Activated T-helper 1 cell treated with anti-CD3 and anti-CD28 coated beads, Interleukin-12 subunit alpha, Interleukin-12 subunit beta, Interleukin-2, Interleukin-4 antibody, amounts not matched to agents 30 ng/mL and 10 ng/mL and 1 ng/mL, durations not matched to agents 14 hours and 24 hours and 36 hours (primary cell): Measurements from ENCODE around the gene BRF1. TPM values are rescaled to one million over a fixed set of nuclear protein-coding genes. Genes with fewer than 3 reads are reported as not detected.
"Not testable (repeated sequence)": the region's sequence is repeated elsewhere in the genome, so short reads cannot be mapped to it uniquely, and the experiment has no call there.

Experiments
- DNase-seq: peaks from one replicate; pipeline ENCODE4 v3.0.0; 2021; ENCODE audit warnings: low spot score
- H3K27ac Mint-ChIP-seq: one replicate; pipeline ENCODE4 v1.8.0; 2021; ENCODE audit warnings: mild to moderate bottlenecking, mixed read lengths
- H3K27me3 Mint-ChIP-seq: one replicate; pipeline ENCODE4 v1.8.0; 2022; ENCODE audit warnings: mild to moderate bottlenecking, moderate library complexity, mixed read lengths; ENCODE audit not compliant: insufficient read depth
- H3K36me3 Mint-ChIP-seq: one replicate; pipeline ENCODE4 v1.8.0; 2021; ENCODE audit warnings: low read depth, mixed read lengths
- H3K4me1 Mint-ChIP-seq: one replicate; pipeline ENCODE4 v1.8.0; 2021; ENCODE audit warnings: low read depth, mixed read lengths
- H3K4me3 Mint-ChIP-seq: one replicate; pipeline ENCODE4 v1.8.0; 2021; ENCODE audit warnings: mild to moderate bottlenecking, moderate library complexity, mixed read lengths
- H3K9me3 Mint-ChIP-seq: one replicate; pipeline ENCODE4 v1.8.0; 2021; ENCODE audit warnings: mixed read lengths
- intact Hi-C: fragments of 100-400 bp; cut with micrococcal nuclease; formaldehyde crosslinking; loops from one replicate; pipeline ENCODE4 v1.15.1; 2024
- total RNA-seq: library from RNA; stranded (reverse); gene quantifications from 2 replicates; pipeline ENCODE4 v1.2.3, GENCODE V29; 2022

The BRF1 gene
- total RNA-seq, 1 donor from 2014 or later: 46.9 TPM

DNA sequence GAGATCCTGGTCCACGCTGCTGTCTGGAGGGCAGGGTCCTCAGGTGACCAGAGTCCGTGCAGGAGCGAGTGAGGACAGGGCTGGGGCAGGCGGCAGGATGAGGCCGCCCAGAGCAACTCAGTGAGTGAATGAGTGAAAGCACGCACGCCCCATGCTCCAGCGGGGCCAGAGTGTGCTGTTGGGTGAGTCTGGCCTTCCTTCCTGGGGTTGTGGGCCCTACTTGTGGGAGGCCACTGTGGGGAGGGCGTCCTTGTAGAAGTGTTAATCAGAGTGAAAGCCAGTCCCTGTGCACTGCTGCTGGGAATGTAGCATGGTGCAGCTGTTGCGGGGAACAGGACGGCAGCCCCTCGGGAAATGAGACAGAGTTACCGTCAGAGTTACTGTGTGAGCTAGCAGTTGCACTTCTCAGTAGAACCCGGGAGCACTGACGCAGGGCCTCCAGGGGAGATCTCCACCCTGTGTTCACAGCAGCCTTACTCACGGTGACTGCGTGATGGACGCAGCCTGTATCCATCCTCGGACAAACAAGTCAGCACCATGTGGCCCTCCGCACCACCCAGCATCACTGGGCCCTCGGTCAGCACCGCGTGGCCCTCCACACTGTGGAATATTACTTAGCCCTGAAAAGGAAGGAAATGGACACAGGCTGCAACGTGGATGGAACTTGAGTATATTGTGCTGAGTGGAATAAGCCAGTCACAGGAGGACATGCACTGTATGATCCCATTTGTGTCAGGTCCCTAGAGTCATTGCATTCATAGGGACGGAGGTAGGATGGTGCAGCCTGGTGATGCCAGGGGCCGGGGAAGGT lies 35.9 kb upstream of the BRF1 start:
- Mint-ChIP-seq H3K9me3 (no peaks in the 10 kb centered on the region), H3K27ac (no peak overlapping the region), H3K36me3 (no peaks in the 10 kb centered on the region), H3K4me3 (no peak overlapping the region), H3K27me3 (no peaks in the 10 kb centered on the region), H3K4me1 (peaks cover 4% of the 10 kb centered on the region)
- DNase-seq: no peak
- intact Hi-C loops: no loop called here

DNA sequence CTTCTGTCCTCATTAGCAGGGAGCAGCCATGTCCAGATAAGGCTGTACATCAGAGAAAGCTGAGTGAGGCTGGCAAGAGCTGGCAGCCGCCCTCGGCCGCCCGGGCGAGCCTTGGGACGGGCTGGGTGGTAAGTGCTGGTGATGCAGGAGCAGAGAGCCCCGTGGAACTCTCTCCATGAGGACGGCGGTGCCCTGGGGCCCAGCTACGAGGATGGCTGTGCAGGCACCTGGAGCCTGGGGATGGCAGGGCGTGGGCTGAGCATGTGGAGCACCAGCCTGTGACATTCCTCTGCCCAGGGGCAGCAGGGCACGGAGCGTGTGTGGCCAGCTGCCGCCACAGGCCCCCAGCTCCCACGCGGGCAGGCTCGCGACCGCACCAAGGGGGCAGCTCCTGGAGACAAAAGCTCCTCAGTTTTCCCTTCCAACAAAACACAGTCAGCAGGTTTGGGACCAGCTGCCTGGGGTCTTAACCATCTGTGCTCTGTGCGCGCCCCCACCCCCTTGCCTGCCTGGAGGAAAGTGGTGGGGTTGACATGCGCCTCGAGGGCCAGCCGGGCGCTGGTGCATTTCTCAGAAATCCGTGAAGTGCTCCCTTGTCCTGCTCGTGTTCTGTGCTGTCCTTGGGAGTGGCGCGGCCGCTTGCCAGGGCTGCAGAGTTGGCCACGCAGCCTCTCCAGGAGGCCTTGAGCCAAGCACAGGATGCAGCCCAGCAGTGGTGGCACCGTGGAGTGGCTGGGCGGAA lies 35.1 kb upstream of the BRF1 start:
- Mint-ChIP-seq H3K27me3 (no peaks in the 10 kb centered on the region), H3K36me3 (no peaks in the 10 kb centered on the region), H3K4me1 (peaks cover 10% of the 10 kb centered on the region), H3K27ac (no peak overlapping the region), H3K4me3 (no peak overlapping the region), H3K9me3 (no peaks in the 10 kb centered on the region)
- intact Hi-C loops: no loop called here
- DNase-seq: no peak

GRCh38 chr14:105335231-105335542 lies 34.4 kb upstream of the BRF1 start:
- DNase-seq, intact Hi-C loops, H3K4me3 Mint-ChIP-seq, H3K9me3 Mint-ChIP-seq, H3K27me3 Mint-ChIP-seq, H3K36me3 Mint-ChIP-seq, H3K27ac Mint-ChIP-seq: not testable (repeated sequence)
- peaks cover 10% of the 10 kb centered on the region for H3K4me1 Mint-ChIP-seq

DNA sequence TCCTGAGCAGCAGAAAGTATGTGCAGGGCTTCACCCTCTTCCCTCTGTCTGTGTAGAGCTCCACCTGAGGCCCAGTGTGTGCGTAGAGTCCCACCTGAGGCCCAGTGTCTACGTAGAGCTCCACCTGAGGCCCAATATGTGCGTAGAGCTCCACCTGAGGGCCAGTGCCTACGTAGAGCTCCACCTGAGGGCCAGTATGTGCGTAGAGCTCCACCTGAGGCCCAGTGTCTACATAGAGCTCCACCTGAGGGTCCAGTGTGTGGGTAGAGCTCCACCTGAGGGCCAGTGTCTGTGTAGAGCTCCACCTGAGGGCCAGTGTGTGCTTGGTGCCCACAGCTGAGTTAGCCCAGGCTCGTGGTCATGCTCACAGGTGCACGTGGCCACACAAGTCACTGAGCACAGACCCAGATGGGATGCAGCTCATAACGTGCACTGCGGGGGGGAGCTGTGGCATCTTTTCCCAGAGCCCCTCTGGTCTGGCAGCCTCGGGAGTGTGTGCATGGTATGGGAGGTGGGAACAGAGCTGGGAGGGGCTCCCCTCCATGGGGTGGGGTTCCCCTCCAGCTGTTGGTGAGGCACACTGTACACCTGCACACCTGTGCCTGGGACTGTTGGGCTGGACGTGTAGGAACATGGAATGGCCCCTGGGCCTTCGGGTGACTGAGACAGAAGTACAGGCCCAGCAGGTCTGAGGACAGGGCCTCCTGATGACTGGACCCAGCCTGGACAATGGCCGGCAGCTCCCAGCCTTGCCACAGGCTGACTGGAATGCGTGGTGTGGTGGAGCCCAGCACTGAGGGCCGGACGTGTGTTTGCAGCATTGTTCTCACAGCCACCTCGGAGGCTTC lies 33.8 kb upstream of the BRF1 start:
- H3K36me3 Mint-ChIP-seq: no peaks in the 10 kb centered on the region
- intact Hi-C loops: no loop called here
- H3K27ac Mint-ChIP-seq: no peak overlapping the region
- no peaks in the 10 kb centered on the region for H3K9me3 Mint-ChIP-seq
- H3K4me1 Mint-ChIP-seq: peaks cover 10% of the 10 kb centered on the region
- no peaks in the 10 kb centered on the region for H3K27me3 Mint-ChIP-seq
- no peak for DNase-seq
- H3K4me3 Mint-ChIP-seq: no peak overlapping the region

- H3K9me3 Mint-ChIP-seq: no peaks in the 10 kb centered on the region
- intact Hi-C loops: no loop called here
- no peak for DNase-seq
- H3K27ac Mint-ChIP-seq: no peak overlapping the region
- no peaks in the 10 kb centered on the region for H3K36me3 Mint-ChIP-seq
- H3K27me3 Mint-ChIP-seq: no peaks in the 10 kb centered on the region
- peaks cover 10% of the 10 kb centered on the region for H3K4me1 Mint-ChIP-seq
- no peak overlapping the region for H3K4me3 Mint-ChIP-seq
Measured at GRCh38 chr14:105333613-105334364, 33.0 kb upstream of the BRF1 start.

GRCh38 chr14:105333020-105333490 lies 32.3 kb upstream of the BRF1 start:
- DNase-seq: no peak
- intact Hi-C loops: no loop called here
- Mint-ChIP-seq H3K27ac (no peak overlapping the region), H3K4me1 (peaks cover 10% of the 10 kb centered on the region), H3K36me3 (no peaks in the 10 kb centered on the region), H3K27me3 (no peaks in the 10 kb centered on the region), H3K9me3 (no peaks in the 10 kb centered on the region), H3K4me3 (no peak overlapping the region)

- peaks cover 10% of the 10 kb centered on the region for H3K4me1 Mint-ChIP-seq
- H3K27ac Mint-ChIP-seq: no peak overlapping the region
- H3K27me3 Mint-ChIP-seq: no peaks in the 10 kb centered on the region
- DNase-seq: no peak
- H3K36me3 Mint-ChIP-seq: no peaks in the 10 kb centered on the region
- no peak overlapping the region for H3K4me3 Mint-ChIP-seq
- intact Hi-C loops: no loop called here
- no peaks in the 10 kb centered on the region for H3K9me3 Mint-ChIP-seq
Measured at GRCh38 chr14:105332350-105332874, 31.6 kb upstream of the BRF1 start.

DNA sequence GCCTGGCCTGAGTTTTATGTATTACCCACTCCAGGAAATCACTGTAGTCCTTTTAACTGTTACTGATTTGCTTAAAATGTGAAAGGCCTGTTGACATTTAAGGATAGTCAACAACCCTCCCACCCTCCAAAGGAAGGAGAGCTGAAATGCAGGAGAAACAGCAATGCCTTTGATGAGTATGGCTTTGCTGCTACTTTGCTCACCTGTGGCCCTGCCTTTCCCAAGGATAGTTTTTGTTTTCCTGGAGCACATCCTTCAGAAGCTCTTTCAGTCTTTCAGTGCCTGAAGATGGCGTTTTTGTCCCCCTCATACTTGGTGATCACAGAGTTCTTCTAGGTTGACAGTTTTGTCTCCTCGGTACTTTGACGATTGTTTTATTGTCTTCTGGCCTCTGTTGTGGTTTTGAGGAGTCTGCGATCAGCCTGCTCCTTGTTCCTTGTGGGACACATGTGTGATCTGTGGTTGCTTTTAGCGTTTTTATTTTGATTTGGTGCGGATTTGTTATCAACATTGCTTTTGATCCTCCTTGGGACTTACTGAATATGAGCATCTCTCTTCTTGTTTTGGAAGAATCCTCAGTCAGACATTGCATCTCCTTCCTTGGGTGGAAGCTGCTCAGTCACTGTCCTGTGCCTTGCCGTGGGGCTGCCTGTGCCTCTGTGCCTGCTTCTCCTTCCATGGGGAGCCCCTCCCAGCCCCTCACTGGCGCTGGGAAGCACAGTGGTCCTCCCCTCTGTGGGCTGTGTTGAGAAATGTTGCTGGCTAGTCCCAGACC lies 31.0 kb upstream of the BRF1 start:
- Mint-ChIP-seq H3K27ac (no peak overlapping the region), H3K36me3 (no peaks in the 10 kb centered on the region), H3K9me3 (no peaks in the 10 kb centered on the region), H3K4me1 (peaks cover 10% of the 10 kb centered on the region), H3K4me3 (no peak overlapping the region), H3K27me3 (no peaks in the 10 kb centered on the region)
- DNase-seq: no peak
- intact Hi-C loops: no loop called here

- intact Hi-C loops: no loop called here
- Mint-ChIP-seq H3K4me3 (no peak overlapping the region), H3K27ac (no peak overlapping the region), H3K9me3 (no peaks in the 10 kb centered on the region), H3K27me3 (no peaks in the 10 kb centered on the region), H3K36me3 (no peaks in the 10 kb centered on the region), H3K4me1 (peaks cover 10% of the 10 kb centered on the region)
- DNase-seq: no peak
Measured at GRCh38 chr14:105330491-105330895, 29.7 kb upstream of the BRF1 start.

DNA sequence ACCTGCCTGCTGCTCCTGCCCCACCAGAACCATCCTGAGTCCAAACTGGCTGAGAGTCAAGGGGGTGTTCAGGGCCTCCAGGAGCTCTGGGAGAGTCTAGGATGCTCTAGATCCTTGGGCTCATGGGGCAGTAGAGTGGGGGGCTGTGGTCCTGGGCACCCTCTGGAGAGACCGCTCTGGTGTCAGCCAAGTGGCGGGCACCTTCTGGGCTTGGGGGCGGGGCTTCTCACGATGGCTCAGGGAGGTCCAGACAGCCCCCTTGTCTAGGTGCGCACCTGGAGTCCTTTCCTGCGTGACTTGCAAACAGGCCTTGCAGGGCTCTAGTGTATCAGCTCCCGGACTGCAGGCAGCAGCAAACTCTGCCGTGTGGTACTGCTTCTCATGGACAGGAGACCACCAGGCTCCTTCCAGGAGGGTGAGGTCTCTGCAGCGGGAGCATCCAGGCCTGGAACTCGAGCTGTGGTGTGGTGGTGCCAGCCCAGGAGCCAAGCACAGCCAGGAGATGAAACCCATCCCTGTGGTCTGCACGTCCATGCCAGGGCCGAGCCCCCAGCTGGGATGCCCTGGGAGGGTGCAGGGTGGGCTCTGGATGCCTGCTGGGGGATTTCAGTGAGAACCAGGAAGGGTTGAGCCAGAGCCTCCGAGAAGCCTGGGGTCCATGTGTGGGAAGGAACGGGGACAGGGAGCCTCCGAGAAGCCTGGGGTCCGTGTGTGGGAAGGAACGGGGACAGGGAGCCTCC lies 28.8 kb upstream of the BRF1 start:
- H3K27ac Mint-ChIP-seq: no peak overlapping the region
- intact Hi-C loops: no loop called here
- H3K36me3 Mint-ChIP-seq: no peaks in the 10 kb centered on the region
- no peaks in the 10 kb centered on the region for H3K27me3 Mint-ChIP-seq
- H3K9me3 Mint-ChIP-seq: no peaks in the 10 kb centered on the region
- peaks cover 10% of the 10 kb centered on the region for H3K4me1 Mint-ChIP-seq
- no peak overlapping the region for H3K4me3 Mint-ChIP-seq
- DNase-seq: no peak

- intact Hi-C loops: no loop called here
- Mint-ChIP-seq H3K9me3 (no peaks in the 10 kb centered on the region), H3K36me3 (no peaks in the 10 kb centered on the region), H3K4me1 (peaks cover 10% of the 10 kb centered on the region), H3K27ac (no peak overlapping the region), H3K4me3 (no peak overlapping the region), H3K27me3 (no peaks in the 10 kb centered on the region)
- no peak for DNase-seq
Measured at GRCh38 chr14:105328678-105329390, 28.0 kb upstream of the BRF1 start.
